Activated naive CD4-positive, alpha-beta T cell treated with Interleukin-2 at 50 U/mL for 16 hours (primary cell): ENCODE measurements around the gene PERP.
"Not testable (repeated sequence)": the region's sequence is repeated elsewhere in the genome, so short reads cannot be mapped to it uniquely, and the experiment has no call there.

Experiments used
- DNase-seq: peaks from one replicate; pipeline ENCODE4 v3.0.0-alpha.2; 2020

The PERP gene

DNA sequence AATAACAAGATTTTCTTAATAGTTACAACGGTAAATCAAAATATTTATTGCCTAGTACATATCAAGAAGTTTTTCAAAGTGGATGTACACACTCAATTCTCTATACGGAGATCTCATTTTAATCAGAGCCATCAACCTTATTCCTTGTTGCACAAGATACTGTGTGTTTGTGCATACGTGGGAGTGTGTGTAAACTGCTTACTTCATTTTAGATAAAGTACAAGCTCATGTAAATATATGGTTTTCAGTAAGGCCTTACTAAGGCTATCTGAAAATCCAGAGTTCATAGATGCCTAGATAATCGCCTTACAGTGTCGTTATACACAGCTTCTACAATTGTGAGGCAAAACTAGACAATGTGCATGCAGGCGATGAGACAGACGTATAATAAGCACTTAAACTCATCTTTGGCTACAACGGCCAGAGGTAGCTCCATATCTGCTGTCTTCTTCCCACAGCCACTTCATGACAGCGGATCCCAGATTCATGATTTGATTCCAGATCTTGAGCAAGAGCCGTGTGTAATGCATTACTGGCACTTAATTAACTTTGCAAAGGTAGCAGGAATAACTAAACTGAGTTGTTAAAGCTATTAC lies 2.5 kb downstream of the PERP start:
- no peak for DNase-seq

DNA sequence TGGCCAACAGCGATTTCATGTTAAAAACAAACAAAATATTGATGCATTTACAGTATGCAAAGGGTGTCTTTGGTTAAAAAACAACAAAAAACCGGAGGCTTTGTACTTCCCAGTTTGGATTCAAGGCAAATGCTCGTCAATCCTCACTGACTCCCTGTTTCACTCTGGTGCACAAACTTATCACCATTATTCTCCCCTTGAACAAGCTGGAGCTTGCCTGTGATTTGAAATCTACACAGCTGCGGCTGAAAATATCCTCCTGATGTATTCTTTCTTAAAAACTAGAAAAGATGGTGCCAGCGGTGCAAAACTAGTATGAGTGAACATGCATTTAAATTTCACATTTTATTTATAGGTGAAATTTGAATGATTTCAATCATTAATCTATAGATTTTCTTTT lies 3.3 kb downstream of the PERP start:
- no peak for DNase-seq

GRCh38 chr6:138101946-138102731 lies 5.1 kb downstream of the PERP start:
- no peak for DNase-seq

GRCh38 chr6:138099832-138100231 lies 7.4 kb downstream of the PERP start:
- DNase-seq, result no peak

- DNase-seq, result no peak
These were observed 8.9 kb downstream of the PERP start for GRCh38 chr6:138098306-138098705.

DNA sequence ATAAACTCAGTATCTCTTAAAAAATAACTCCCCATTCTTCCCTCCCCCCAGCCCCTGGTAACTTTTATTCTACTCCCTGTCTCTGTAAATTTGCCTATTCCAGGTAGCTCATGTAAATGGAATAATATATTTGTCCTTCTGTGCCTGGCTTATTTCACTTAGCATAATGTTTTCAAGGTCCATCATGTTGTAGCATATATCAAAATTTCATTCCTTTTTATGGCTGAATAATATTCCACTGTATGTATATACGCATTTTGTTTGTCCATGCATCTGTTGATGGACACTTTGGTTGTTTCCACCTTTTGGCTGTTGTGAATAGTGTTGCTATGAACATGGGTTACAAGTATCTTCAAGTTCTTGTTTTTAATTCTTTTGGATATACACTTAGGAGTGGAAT lies 13.0 kb downstream of the PERP start:
- DNase-seq, result no peak

GRCh38 chr6:138093632-138094031 lies 13.6 kb downstream of the PERP start:
- no peak for DNase-seq

DNA sequence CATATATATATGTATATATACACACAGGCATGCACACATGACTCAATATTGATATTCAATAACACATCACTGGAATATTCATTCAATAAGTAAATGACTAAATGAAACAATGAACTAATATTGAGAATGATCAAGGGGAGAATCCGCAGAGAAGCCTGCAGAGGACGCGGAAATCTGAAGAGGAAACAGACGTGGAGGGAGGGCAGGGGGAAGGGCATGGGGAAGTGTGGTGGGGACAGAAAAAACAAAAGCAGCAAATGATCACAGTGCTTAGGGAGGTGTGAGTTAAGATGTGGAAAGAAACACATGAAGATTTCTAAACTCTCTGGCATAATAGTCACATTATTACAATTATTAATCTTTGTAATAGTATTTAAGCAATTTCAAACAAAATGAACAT lies 14.5 kb downstream of the PERP start:
- DNase-seq, result no peak

- DNase-seq, result no peak
These were observed 17.9 kb downstream of the PERP start for GRCh38 chr6:138089325-138089724.

DNA sequence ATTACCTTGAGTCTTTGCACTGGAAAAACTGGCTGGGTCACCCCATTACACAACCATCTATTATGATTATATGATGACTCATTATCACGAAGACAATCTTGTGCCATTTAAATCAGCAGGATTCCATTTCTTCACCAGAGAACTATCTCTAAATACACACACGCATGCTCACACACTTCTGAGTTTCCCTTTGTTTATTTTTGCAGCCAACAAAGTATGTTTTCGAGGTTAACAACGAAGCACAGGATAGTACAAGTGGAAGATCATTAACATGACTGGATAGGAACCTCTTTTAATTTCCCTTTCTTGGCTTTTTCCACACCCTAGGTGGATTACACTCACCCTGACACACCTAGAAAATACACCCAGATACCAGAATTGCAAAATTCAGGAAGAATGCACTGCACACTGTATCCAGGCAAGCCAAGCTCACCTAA lies 18.9 kb downstream of the PERP start:
- no peak for DNase-seq

DNA sequence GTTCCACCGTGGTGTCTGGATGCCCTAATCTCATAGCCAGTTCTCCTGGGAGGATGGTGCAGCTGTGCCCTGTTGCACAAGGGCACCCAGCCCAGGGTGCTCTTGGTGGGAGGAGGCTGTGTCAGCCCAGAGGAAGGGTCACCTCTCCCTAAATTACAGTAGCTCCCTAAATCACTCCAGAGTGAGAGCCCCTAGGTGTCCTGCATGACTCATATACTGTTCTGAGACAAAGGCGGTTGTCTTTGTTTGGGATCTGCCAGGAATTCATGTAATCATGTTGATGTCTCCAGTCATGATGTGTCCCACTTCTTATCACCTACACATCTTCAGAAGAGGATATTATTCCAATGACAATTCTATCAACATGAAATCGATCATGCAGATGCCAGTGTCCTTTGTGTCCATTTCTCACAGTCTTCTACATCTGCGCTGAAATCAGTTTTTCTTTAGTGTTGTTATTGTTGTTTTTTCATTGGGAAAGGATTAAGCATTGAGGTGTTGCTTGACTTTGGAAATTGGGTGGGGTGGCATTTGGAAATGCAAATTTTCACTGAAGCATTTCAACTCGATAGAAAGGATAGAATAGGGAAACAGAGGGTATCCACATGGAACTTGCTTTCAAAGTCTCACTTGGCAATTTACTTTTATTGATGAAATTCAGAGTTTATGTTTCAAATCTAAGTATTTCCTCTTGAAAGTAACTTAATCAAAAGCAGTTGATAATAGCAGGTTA lies 19.5 kb downstream of the PERP start:
- DNase-seq, result no peak

GRCh38 chr6:138086573-138087196 lies 20.5 kb downstream of the PERP start:
- no peak for DNase-seq

GRCh38 chr6:138085839-138086222 lies 21.4 kb downstream of the PERP start:
- DNase-seq, result no peak

GRCh38 chr6:138084904-138085838 lies 22.0 kb downstream of the PERP start:
- DNase-seq, result no peak

GRCh38 chr6:138082232-138082631 lies 25.0 kb downstream of the PERP start:
- DNase-seq, result no peak

DNA sequence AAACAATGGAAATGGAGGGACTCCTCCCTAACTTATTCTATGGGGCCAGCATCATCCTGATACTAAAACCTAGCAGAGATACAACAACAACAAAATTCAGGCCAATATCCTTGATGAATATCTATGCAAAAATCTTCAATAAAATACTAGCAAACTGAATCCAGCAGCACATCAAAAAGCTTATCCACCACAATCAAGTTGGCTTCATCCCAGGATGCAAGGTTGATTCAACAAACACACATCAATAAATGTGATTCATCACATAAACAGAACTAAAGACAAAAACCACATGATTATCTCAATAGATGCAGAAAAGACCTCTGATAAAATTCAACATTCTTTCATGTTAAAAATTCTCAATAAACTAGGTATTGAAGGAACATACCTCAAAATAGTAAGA lies 27.7 kb downstream of the PERP start:
- not testable (repeated sequence) for DNase-seq

DNA sequence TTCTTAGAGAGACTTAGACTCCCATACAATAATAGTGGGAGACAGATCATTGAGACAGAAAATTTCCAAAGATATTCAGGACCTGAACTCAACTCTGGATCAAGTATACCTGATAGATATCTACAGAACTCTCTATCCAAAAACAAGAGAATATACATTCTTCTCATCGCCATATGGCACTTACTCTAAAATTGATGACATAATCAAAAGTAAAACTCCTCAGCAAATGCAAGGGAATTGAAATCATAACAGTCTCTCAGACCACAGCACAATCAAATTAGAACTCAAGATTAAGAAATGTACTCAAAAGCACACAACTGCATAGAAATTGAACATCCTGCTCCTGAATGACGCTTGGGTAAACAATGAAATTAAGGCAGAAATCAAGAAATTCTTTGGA lies 28.7 kb downstream of the PERP start:
- DNase-seq, result no peak

DNA sequence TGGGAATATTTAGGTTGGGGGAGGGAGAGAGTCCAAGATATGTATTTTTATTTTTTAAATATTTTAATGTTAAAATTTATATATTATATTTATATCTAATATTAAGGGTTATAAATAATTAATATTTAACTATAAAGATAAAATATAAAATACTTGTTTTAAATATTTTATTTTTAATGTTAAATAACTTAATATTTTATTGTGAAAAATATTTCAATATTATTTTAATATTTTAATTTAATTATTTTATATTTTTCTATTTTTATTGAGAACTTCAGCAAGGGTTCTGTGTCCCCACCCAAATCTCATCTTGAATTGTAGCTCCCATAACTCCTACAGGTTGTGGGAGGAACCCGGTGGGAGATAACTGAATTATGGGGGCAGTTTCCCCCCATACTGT lies 34.0 kb downstream of the PERP start:
- DNase-seq, result no peak

GRCh38 chr6:138063726-138064125 lies 43.5 kb downstream of the PERP start:
- DNase-seq, result no peak

- no peak for DNase-seq
These were observed 52.2 kb downstream of the PERP start for GRCh38 chr6:138054982-138055381.

DNA sequence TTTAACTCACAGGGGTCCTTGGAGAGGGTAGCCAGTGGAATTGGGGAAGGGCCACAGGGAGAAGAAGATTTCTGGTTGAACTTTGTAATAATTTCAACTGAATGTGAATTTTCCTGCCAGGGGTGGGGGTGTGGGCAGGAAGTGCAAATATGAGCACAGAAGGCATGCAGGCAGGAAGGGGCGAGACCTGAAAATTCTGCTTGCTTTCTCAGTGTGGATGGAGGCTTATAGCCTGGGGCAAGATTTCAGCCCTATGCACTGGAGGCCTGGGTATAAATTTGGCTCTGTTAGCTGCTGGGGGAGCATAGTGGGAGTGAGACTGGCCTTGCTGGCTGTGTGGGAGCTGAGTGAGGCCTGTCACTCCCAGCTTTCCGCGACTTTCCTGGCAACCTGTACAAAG lies 54.4 kb downstream of the PERP start:
- no peak for DNase-seq

DNA sequence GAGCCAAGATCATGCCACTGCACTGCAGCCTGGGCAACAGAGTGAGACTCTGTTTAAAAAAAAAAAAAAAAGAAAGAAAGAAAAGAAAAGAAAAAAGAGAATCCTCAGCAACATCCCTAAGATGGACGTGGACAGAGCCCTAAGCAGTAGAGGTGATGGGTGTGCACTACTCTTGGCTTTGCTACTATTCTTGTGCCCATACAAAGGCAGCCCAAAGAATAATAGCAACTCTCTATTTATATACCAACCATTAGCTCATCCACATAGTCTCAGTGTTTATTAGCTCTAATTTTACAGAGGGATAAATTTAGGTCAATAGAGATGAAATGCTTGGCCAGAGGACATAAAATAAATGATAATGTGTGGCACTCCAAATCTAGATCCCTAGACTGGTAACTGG lies 62.2 kb downstream of the PERP start:
- DNase-seq, result no peak

- DNase-seq, result no peak
These were observed 62.8 kb downstream of the PERP start for GRCh38 chr6:138044458-138044857.
